ENCODE measurements around the gene ZSCAN20.

GRCh38 chr1:33468531-33468930, 3.9 kb upstream of the ZSCAN20 start:
- TF ChIP-seq CTCF (optimal IDR thresholded peaks at IDR 0.05 in 1 of 3, IDR thresholded peaks at IDR 0.05 in 1 of 3, conservative IDR thresholded peaks at IDR 0.05 in 1 of 3; ENCODE audit: extremely low read depth in 1 of 3, insufficient read depth in 2 of 3, low read length in 3 of 3) (no peak), EZH2 (IDR thresholded peaks at IDR 0.05; ENCODE audit: low read length) (no peak)

Data from keratinocyte (primary cell).